Heart left ventricle (tissue), 16 donors: ENCODE results near the gene ITGAE. TPM values are rescaled to one million over a fixed set of nuclear protein-coding genes. Genes with fewer than 3 reads are reported as not detected.
"Not testable (repeated sequence)": the region's sequence is repeated elsewhere in the genome, so short reads cannot be mapped to it uniquely, and the experiment has no call there.

Experiments used
- ATAC-seq, 4 donors: fragments of 200-7000 bp; cut with Tn5 transposase; one replicate each; pipeline ENCODE4 v1.9.1; 2020 to 2022; ENCODE audit warnings: moderate library complexity in 4 of 4, mild to moderate bottlenecking in 3 of 4, moderate number of reproducible peaks in 1 of 4
- DNase-seq, 5 donors: peaks; one replicate each; pipeline ENCODE4 v3.0.0-alpha.2; 2020
- H3K27ac ChIP-seq, 12 donors: fragments of 200-600 bp; sonication (generic) in 4 of 12; one replicate each; pipeline versions ENCODE4 v1.5.0 to v1.8.0; 2016 to 2022; ENCODE audit warnings: mild to moderate bottlenecking in 2 of 12
- H3K27me3 ChIP-seq, 9 donors: fragments of 200-600 bp; sonication (generic) in 2 of 9; one replicate each; pipeline versions ENCODE4 v1.5.1 to v1.8.0; 2016 to 2022; ENCODE audit warnings: mild to moderate bottlenecking in 3 of 9
- H3K36me3 ChIP-seq, 9 donors: fragments of 200-600 bp; sonication (generic) in 2 of 9; one replicate each; pipeline versions ENCODE4 v1.5.0 to v1.8.0; 2018 to 2022; ENCODE audit warnings: mild to moderate bottlenecking in 2 of 9
- H3K4me1 ChIP-seq, 12 donors: fragments of 200-600 bp; sonication (generic) in 4 of 12; one replicate each; pipeline versions ENCODE4 v1.5.0 to v1.8.0; 2016 to 2022; ENCODE audit warnings: mild to moderate bottlenecking in 3 of 12
- H3K4me3 ChIP-seq, 12 donors: fragments of 200-600 bp; sonication (generic) in 4 of 12; one replicate each; pipeline versions ENCODE4 v1.5.0 to v1.8.0; 2017 to 2022; ENCODE audit warnings: mild to moderate bottlenecking in 9 of 12, moderate library complexity in 4 of 12
- H3K9me3 ChIP-seq, 12 donors: fragments of 200-600 bp; sonication (generic) in 4 of 12; one replicate each; pipeline versions ENCODE4 v1.5.0 to v1.8.0; 2016 to 2022; ENCODE audit warnings: mild to moderate bottlenecking in 1 of 12
- CTCF ChIP-seq, 12 donors: fragments of 200-600 bp; sonication (generic) in 4 of 12; IDR thresholded peaks; one replicate each; pipeline versions ENCODE4 v1.5.0 to v1.8.0; 2018 to 2022; ENCODE audit warnings: antibody characterized with exemption in 12 of 12, mild to moderate bottlenecking in 5 of 12
- POLR2A ChIP-seq, 2 donors: fragments of 450-650 bp; IDR thresholded peaks; one replicate each; pipeline ENCODE4 v1.6.1; 2017; ENCODE audit warnings: antibody characterized with exemption in 2 of 2, mild to moderate bottlenecking in 2 of 2, moderate library complexity in 2 of 2
- WGBS, 4 donors: extraction: QIAGEN DNeasy Blood & Tissue Kit in 2 of 4; methylation state at CpG; one replicate each; pipeline versions ENCODE4 v1.1.5 to v1.1.7; 2013 to 2018; 5-methylcytosine and 5-hydroxymethylcytosine counted together
- intact Hi-C, 10 donors: fragments of 100-400 bp; cut with DNase I; formaldehyde crosslinking; loops; one replicate each; pipeline versions ENCODE4 v1.11.1 to v1.14.2; 2022
- polyA plus RNA-seq, 2 donors: library from polyadenylated mRNA; stranded (reverse); fragments of 200-250 nt; gene quantifications; one replicate each; pipeline ENCODE4 v1.2.3, GENCODE V29; 2013
- total RNA-seq, 9 donors: library from RNA; depleted of rRNA in 2 of 9; stranded (reverse); fragments of >200 nt in 2 of 9; fragmentation: NEBNext Ultra II Directional in 3 of 9; extraction: Animal tissue kit (Norgen Biotek cat#: 25700) in 3 of 9; gene quantifications; one replicate each; pipeline versions ENCODE4 v1.1.0 to v1.2.4, GENCODE V29; 2016 to 2023
- donor health status: ischemic (EF 13 %, LVEDD 7.1; RV severe dilation, severe dysfunction).
- donor health status: healthy with polysubstance abuse.
- donor health status: DM: no; HTN: yes; CAD: no.
- donor health status: DM: no; HTN: no; CAD: no.
- donor health status: ischemic (EF 25% LVEDD 6.9; RV normal size, moderate dysfunction).
- donor health status: ischemic (EF 25% LVEDD 5.7; RV mildly dilated, moderate dysfunction).
- donor health status: healthy.
- donor health status: DM: yes; HTN: yes; CAD: no.
- donor health status: ischemic (EF 35%, LVEDD 5.7; RV mildly dilated, moderate dysfunction).
- donor health status: nonischemic (EF 11% LVEDD 7.7; RV severe dilation, severe dysfunction).
- donor health status: DM: yes; HTN: yes; CAD: no.
- donor health status: PGD.
- donor health status: ischemic (EF 29% LVEDD 5.4; RV normal size, mild dysfunction).
- donor health status: nonischemic (EF 23%, LVEDD 6.1; RV moderate dilation, normal function).

Gene ITGAE
- total and polyA plus RNA-seq, 11 donors, result 7.1 to 32.9 (median 15.3) TPM

- ATAC-seq (peak in 1 of 4 donors; percentile 9), DNase-seq (no peak)
- WGBS, 4 donors, result 77 to 89% (median 87%) methylated on average over 13 to 17 of the region's 17 CpGs
- TF ChIP-seq POLR2A (IDR thresholded peaks at IDR 0.05), result no peak
- intact Hi-C loops, result no loop called here
- Histone ChIP-seq H3K4me1 (peaks cover 0 to 20% (median 0%) of the 10 kb centered on the region in 12 donors), H3K9me3 (no peaks in the 10 kb centered on the region), H3K4me3 (no peak overlapping the region), H3K27me3 (no peaks in the 10 kb centered on the region), H3K36me3 (no peaks in the 10 kb centered on the region), H3K27ac (no peak overlapping the region)
These were observed 4.7 kb downstream of the ITGAE start for GRCh38 chr17:3796110-3796821.

- peaks cover 0 to 21% (median 0%) of the 10 kb centered on the region in 12 donors for H3K4me1 ChIP-seq
- TF ChIP-seq POLR2A (IDR thresholded peaks at IDR 0.05) (no peak), CTCF (IDR thresholded peaks at IDR 0.05) (no peak)
- DNase-seq (no peak), ATAC-seq (no peak)
- H3K27ac ChIP-seq, result no peak overlapping the region
- no peaks in the 10 kb centered on the region for H3K36me3 ChIP-seq
- intact Hi-C loops, result no loop called here
- H3K9me3 ChIP-seq, result no peaks in the 10 kb centered on the region
- no peaks in the 10 kb centered on the region for H3K27me3 ChIP-seq
- no peak overlapping the region for H3K4me3 ChIP-seq
- WGBS, 4 donors, result 85 to 89% (median 87%) methylated on average over 29 to 31 of the region's 31 CpGs
These were observed 5.4 kb downstream of the ITGAE start for GRCh38 chr17:3795390-3796102.

GRCh38 chr17:3794557-3795389, 6.2 kb downstream of the ITGAE start:
- Histone ChIP-seq H3K4me3 (no peak overlapping the region), H3K4me1 (peaks cover 0 to 16% (median 0%) of the 10 kb centered on the region in 12 donors), H3K27ac (no peak overlapping the region), H3K36me3 (no peaks in the 10 kb centered on the region), H3K9me3 (no peaks in the 10 kb centered on the region), H3K27me3 (no peaks in the 10 kb centered on the region)
- TF ChIP-seq CTCF (IDR thresholded peaks at IDR 0.05) (no peak), POLR2A (IDR thresholded peaks at IDR 0.05) (no peak)
- WGBS, 4 donors, result 69 to 80% (median 70%) methylated on average over 25 to 26 of the region's 26 CpGs
- ATAC-seq (no peak), DNase-seq (no peak)
- intact Hi-C loops, result no loop called here

- H3K4me3 ChIP-seq, H3K27me3 ChIP-seq, H3K9me3 ChIP-seq, ATAC-seq, H3K36me3 ChIP-seq, DNase-seq, H3K27ac ChIP-seq, intact Hi-C loops: not testable (repeated sequence)
- peaks cover 0 to 11% (median 0%) of the 10 kb centered on the region in 12 donors for H3K4me1 ChIP-seq
- 90 to 93% (median 92%) methylated on average over 9 of the region's 9 CpGs for WGBS, 4 donors
These were observed 6.8 kb downstream of the ITGAE start for GRCh38 chr17:3794152-3794551.

- ATAC-seq, DNase-seq, H3K36me3 ChIP-seq, H3K4me3 ChIP-seq, intact Hi-C loops, H3K27ac ChIP-seq, H3K27me3 ChIP-seq, H3K9me3 ChIP-seq, H3K4me1 ChIP-seq: not testable (repeated sequence)
- WGBS, 4 donors, result 80 to 84% (median 80%) methylated on average over 6 to 7 of the region's 7 CpGs
These were observed 7.7 kb downstream of the ITGAE start for GRCh38 chr17:3793258-3793657.
